Measurements from ENCODE around the gene MDH1.
A peak's percentile ranks its signal among the peaks of the same experiment; 100 is the strongest.
"Not testable (repeated sequence)": the region's sequence is repeated elsewhere in the genome, so short reads cannot be mapped to it uniquely, and the experiment has no call there.

The MDH1 gene

DNA sequence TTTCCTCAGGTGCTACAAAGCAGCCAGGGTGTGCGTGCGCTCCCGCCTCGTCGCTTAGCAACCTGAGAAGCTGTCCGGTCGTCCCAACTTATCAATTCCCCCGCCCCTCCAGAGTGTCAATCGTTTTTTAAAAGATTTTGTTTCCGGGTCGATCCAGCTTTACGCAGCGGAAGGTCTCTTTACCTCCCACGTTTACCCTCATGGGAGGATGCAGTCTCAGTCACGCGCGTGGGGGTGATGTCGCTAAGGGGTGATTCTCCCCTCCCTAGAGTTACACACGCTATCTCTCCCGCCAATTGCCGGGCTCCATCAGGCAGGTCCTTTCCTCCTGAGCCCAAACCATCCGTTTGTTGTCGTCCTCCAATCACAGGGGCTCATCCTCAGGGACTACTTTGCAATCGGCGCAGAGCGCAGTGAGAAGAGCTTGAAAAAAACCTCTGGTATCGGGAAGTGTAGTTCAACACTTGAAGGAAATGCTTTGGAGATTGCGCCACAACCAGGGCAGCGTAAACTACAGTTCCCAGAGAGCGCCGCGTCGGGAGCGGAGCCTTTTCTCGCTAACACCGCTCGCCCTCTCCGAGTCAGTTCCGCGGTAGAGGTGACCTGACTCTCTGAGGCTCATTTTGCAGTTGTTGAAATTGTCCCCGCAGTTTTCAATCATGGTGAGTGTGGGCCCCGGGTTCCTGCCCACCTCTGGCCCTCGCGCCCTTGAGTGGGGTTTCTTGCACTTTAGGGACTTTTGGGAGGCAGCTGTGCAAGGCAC lies at the start of gene MDH1, which contains the start of gene WDPCP:
MDH1 (plus strand) TSS at position 579 of the 763 bp plus-strand sequence; CDS start at position 660, 81 bp downstream.
WDPCP (minus strand) TSS at position 93 of the 763 bp plus-strand sequence. CDS start 206 bp downstream, outside the sequence.
- peak; percentile 86 for DNase-seq (ENCODE audit: low read depth)

DNA sequence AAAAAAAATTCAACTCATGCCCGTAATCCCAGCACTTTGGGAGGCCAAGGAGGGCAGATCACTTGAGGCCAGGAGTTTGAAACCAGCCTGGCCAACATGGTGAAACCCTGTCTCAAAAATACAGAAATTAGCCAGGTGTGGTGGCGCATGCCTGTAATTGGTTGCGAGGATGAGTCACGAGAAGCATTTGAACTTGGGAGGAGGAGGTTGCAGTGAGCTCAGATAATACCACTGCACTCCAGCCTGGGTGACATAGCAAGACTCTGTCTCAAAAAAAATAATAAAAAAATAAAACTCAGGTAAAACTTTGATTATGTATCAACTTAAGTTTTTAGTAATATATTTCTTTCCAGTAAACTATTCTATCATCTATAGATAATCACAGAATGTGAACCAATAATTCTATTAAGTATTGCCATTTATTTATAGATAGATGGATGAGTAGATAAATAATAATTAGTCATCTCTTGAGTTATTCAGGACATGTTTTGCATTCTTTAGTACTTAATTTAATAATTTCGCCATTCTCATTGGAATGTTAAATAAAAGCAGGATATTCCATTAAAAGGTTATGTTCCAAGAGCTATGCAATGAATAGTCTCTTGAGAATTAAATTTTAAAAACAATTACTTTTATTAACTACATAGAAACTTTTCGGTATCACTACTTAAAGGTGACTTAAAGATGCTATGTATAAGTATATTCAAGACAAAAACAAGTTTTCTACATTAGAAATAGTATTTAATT lies 49.2 kb upstream of the MDH1 start:
- no peak for DNase-seq (ENCODE audit: low read depth)

DNA sequence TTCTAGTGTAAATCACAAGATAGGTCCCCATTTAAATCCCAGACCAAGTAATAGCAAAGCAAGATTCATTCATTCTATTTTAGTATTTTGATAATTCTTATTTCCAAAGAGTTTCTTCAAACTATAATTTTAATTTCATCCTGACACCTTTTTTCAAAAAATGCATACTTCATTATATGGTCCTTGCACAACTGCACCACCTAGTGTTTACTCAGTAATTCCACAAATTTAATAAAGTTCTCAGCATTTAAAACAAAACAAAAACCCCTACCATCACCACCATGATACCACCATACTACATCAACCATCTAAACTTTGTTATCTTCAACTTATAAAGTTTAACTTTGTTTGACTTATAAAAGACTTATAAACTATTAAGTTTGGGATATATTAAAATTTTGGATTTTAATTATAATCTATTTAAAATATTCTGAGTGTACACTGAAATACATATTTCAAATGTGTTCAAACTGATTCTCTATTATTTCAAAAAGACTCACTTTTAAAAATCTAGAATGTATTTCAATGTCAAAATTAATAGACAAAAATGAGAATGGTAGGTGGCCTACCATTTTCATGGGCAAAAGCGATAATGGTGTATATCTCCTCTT lies 44.6 kb upstream of the MDH1 start:
- no peak for DNase-seq (ENCODE audit: low read depth)

DNA sequence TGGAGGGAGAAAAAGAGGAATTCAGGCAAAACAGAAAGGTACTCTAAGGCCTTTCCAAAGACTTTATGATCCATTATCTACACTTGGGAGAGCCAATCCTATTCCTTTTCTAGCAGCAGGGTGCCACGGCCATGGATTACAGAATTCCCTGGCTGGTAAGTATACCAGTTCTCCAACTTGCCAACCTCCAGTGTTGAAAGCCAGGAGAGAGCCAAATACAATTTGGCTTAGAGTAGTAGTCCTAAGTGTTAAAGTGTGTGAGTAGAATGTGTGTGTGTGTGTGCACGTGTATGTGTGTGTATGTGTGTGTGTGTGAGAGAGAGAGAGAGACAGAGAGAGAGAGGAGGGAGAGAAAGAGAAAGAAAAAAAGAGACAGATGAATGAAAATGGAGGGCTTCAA lies 43.7 kb upstream of the MDH1 start:
- DNase-seq (ENCODE audit: low read depth): no peak

DNA sequence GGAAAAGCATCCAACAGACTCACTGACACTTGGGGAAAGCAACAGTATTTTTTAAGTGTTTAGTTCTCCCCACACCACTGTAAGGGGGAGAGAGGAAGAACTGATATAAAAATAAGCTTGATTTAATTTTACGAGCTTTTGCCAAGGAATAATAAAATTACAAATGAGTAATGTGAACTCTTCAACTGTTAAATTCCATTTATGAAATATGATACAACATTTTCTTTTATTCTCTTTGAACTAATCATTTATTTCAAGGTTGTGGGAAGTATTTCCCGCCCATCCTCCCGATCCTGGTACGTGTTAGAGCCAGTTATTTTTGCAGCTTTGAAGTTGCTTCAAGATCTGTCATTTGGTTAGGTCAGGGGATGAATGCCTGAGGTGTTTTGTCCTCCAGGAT lies 35.7 kb upstream of the MDH1 start:
- DNase-seq (ENCODE audit: low read depth): no peak

DNA sequence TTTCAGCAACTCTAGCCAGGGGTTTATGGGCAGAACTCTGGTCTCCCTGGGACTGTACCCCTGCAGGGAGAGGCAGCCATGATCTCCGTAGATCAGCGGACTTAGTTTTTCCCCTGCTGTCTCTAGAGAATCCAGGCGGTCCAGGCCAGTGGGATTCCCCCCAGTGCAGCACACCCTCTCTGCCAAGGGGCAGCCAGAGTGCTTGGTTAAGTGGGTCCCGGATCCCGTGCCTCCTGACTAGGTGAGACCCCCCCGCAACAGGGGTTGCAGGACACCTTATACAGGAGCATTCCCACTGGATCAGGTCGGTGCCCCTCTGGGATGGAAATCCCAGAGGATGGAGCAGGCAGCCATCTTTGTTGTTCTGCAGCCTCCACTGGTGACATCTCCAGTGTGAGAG lies 33.5 kb upstream of the MDH1 start:
- no peak for DNase-seq (ENCODE audit: low read depth)

DNA sequence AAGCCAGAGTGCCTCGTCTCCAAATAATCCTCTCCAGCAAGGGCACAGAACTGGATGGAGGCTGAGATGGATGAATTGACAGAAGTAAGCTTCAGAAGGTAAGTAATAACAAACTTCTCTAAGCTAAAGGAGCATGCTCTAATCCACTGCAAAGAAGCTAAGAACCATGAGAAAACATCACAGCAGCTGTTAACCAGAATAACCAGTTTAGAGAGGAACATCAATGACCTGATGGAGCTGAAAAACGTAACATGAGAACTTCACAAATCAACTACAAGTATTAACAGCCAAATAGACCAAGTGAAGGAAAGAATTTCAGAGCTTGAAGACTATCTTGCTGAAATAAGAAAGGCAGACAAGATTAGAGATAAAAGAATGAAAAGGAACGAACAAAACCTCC lies 32.8 kb upstream of the MDH1 start:
- DNase-seq (ENCODE audit: low read depth): no peak

DNA sequence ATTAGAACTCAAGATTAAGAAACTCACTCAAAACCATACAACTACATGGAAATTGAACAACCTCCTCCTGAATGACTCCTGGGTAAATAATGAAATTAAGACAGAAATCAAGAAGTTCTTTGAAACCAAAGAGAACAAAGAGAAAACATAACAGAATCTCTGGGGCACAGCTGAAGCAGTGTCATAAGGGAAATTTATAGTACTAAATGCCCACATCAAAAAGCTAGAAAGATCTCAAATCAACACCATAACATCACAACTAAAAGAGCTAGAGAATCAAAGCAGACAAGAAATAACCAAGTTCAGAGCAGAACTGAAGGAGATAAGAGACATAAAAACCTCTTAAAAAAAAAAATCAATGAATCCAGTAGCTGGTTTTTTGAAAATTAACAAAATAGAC lies 30.9 kb upstream of the MDH1 start:
- DNase-seq (ENCODE audit: low read depth): not testable (repeated sequence)

DNA sequence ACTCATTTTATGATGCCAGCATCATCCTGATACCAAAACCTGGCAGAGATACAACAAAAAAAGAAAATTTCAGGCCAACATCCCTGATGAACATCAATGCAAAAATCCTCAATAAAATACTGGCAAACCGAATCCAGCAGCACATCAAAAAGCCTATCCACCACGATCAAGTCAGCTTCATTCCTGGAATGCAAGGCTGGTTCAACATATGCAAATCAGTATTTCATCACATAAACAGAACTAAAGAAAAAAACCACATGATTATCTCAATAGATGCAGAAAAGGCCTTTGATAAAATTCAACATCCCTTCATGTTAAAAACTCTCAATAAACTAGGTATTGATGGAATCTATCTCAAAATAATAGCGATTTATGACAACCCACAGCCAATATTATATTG lies 29.8 kb upstream of the MDH1 start:
- not testable (repeated sequence) for DNase-seq (ENCODE audit: low read depth)

DNA sequence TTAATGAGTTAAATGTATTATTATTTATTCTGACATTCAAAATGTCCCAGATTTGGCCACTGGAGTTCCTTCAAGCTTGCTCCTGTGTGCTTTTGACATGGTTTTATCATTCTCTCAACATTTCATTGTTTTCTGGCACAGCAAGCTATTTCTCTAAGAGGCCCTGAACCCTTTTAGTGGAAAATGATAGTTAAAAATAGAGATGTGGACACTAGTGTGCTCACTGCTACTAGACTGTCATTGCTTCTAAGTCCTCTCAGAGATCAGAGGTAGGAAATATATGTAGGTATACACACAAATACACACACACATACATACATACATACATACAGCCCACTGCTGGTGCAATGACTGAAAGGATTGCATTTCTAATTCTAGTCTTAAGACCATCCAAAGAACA lies 26.0 kb upstream of the MDH1 start:
- DNase-seq (ENCODE audit: low read depth): no peak

DNA sequence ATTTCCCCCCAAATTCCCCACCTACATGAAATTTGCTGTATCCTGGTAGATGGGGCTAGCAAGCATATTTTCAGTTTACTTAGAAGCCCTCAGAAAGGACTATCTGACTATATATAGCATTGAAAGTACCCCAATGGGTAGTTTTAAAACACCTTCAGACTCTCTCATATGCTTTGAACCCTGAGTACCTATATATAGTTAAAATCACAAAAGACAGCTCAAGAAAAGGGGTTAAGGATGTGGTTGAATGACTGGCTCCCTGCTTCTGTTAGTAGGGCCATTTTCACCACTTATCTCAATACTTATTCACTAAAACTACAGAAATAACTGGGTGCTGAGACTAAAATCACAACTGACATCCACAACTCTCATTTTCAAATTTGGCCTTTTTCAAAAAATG lies 19.0 kb upstream of the MDH1 start:
- no peak for DNase-seq (ENCODE audit: low read depth)

DNA sequence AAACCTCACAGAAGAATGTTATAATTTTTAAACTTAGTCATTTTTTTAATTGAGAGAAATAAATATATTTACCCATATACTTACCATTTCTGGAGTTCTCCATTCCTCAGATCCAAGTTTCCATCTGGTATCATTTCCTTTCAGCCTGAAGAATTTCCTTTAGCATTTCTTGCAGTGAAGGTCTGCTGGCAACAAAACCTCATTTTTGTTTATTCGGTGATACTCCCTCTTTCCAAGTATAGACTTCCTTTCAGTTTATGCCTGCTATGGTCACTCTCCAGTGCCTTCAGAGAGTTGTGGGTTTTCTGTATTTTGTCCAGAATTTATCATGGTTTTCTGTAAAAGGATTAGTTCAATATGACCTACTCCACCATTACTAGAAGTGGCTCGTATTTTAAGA lies 17.5 kb upstream of the MDH1 start:
- DNase-seq (ENCODE audit: low read depth): no peak

DNA sequence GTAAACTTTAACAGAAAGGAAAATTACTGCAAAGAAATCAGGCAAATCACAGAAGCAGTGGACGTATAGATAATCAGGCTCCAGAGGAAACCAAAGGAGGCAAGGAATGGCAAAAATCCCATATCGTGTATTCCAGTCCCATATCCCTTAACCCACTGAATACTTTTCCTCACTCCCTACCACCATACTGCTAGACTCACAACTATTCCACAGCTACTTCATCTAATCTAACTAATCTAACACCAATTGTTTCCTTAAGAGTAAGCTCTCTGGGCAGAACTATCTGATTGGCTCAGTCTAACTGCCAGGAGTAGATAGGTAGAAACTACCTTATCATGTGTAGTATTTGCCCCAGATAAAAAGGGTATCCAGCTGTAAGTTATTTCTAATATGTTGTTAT lies 16.8 kb upstream of the MDH1 start:
- no peak for DNase-seq (ENCODE audit: low read depth)

DNA sequence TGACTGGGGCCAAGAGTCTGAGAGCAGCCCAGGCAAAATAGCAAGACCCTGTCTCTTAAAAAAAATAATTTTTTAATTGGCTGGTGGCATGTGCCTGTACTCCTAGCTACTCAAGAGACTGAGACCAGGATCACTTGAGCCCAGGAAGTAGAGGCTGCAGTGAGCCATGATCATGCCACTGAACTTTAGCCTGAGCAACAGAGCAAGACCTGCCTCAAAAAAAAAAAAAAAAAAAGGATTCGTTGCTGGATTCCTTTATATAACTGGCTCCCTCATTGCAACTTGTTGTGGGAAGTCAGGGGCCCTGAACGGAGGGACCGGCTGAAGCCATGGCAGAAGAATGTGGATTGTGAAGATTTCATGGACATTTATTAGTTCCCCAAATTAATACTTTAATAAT lies 15.7 kb upstream of the MDH1 start:
- not testable (repeated sequence) for DNase-seq (ENCODE audit: low read depth)

DNA sequence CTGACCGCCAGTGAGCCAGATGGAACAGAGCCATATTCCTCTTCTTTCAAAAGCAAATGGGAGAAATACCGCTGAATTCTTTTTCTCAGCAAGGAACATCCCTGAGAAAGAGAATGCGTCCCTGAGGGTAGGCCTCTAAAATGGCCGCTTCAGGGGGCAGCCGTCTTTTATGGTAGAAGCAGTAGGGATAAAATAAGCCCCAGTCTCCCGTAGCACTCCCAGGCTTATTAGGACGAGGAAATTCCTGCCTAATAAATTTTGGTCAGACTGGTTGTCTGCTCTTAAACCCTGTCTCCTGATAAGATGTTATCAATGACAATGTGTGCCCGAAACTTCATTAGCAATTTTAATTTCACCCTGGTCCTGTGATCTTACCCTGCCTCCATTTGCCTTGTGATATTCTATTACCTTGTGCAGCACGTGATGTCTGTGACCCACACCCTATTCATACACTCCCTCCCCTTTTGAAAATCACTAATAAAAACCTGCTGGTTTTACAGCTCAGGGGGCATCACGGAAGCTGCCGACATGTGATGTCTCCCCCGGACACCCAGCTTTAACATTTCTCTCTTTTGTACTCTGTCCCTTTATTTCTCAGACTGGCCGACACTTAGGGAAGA lies 14.9 kb upstream of the MDH1 start:
- not testable (repeated sequence) for DNase-seq (ENCODE audit: low read depth)

DNA sequence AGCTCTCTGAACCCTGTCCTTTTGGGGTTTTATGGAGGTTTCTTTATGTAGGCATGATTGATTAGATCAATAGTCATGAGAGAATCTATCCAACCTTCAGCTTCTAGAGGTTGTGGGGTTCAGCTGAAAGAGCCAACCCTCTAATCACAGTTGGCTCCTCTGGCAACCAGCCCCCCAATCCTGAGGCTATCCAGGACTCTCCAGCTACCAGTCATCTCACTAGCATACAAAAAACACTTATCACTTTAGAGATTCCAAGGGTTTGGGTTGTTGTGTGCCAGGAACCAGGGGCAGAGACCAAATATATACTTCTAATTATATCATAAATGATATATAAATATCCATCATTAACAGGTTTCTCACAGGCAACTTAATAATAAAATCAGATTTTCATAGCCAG lies 12.2 kb upstream of the MDH1 start:
- no peak for DNase-seq (ENCODE audit: low read depth)

DNA sequence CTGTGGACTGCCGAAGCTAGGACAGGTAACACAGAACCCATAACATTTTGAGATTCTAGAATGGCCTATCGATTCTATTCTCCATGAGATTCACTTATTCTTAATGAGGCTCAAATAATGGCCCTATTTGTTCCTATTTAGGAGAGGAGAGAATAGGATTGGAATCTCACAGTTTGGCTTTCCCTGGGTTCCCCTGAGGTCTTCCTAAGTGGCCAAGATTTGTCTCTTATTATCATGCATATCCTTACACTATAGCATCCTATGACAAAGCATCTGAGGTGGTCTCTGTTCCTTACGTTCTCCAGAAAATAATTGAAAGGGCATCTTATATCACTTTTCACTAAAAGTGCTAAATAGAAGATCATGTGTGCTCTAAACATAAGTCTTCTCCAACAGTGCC lies 10.0 kb upstream of the MDH1 start:
- DNase-seq (ENCODE audit: low read depth): no peak

DNA sequence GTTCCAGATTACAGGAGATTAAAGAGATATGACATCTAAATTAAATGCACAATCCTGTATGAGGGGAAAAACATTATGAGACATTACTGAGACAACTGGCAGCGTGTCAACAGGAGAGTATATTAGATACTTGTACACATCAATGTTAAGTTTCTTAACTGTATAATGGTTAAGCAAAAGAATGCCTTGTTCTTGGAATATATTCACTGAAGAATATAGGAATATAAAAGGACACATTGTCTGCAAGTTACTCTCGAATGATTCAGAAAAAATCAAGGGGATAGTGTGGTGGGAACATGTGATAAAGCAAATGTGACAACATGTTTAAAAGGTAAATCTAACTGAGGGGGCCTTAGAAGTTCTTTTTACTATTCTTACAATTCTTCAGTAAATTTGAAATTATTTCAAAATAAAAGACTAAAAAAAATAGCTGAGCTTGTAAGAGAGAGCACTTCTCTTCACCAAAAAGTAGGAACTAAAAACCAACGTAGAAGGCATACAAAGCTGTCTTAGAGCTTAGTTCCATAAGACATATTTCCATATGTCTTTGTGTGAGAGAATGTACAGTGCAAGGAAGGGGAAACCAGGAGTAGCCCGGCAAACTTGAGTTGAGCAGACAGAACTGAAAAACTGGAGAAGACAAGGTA lies 8.0 kb upstream of the MDH1 start:
- no peak for DNase-seq (ENCODE audit: low read depth)

DNA sequence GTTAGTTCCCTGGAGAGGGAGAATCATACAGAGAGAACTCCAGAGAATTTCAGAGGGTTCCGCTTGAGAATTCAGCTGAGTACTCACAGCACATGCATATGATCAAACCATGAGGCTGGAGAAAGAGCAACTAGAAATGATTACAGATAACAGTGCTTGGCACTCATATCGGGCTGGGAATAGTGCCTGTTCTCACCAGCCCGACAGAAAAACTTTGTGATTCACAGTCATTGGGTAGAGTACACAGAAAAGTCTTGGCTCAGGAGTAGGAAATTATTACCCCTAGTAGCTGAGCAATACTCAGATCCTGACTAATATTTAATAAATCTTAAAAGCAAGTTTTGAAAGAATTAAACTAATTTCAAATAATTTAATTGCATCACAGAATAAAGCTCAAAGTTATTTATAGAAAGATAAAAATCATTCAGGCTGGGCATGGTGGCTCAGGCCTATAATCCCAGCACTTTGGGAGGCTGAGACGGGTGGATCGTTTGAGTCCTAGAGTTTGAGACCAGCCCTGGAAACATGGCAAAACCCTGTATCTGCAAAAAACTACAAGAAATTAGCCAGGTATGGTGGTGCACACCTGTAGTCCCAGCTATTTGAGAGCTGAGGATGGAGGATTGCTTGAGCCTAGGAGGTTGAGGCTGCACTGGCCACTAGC lies 7.3 kb upstream of the MDH1 start:
- DNase-seq (ENCODE audit: low read depth): no peak

DNA sequence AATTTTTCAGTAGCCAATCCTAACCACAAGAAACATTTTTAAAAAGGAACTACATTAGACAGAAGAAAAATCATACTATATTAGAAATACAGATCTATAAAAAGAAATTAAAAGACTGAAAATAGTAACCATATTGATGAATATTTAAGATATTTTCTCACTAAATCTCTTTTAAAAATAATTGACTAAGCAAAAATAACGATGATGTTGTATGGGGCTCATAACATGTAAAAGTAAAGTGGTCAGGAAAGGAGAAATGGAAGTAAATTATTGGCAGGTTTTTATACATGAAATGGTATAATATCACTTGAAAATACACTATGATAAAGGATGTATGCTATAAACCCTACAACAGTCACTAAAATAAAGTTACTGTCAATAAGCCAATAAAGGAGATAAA lies 5.9 kb upstream of the MDH1 start:
- no peak for DNase-seq (ENCODE audit: low read depth)

DNA sequence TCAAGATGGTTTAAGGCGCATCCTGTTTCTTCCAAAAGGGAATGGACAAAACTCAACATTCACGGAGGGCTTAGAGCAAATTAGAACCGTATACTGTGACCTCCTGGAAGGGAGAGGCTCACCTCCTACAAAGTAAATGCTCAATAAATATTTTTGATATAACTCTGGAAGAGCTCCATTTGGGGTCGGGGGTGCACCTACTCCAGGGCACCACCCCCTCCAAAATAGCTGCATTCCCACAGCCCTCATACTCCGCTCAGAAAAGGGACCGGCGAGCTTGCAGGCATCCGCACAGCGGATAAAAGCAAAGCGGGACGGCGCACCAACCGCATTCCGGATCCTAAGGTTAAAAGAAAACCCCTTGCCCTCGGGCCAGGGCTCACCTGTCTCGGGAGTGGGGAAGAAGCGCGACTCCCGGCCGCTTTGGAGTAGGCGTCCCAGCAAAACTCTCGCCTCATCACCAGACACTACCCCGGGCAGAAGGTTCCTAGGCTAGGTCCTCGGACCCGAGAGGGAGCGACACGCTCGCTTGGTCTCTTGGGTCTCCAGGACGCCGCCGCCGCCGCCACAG lies 864 bp upstream of the MDH1 start:
- no peak for DNase-seq (ENCODE audit: low read depth)
